ENCODE data around the gene HECTD1. TPM values are rescaled to one million over a fixed set of nuclear protein-coding genes. Genes with fewer than 3 reads are reported as not detected.
"Not testable (repeated sequence)": the region's sequence is repeated elsewhere in the genome, so short reads cannot be mapped to it uniquely, and the experiment has no call there.

HECTD1 gene
- polyA plus RNA-seq, 3 donors: 33.1 to 61.3 (median 50.0) TPM

- no peak overlapping the region for H3K27ac ChIP-seq (ENCODE audit: low read depth, low read length)
- 82 to 96% (median 94%) methylated on average over 6 of the region's 6 CpGs for WGBS, 3 donors
Measured at GRCh38 chr14:31125231-31125630, 82.4 kb downstream of the HECTD1 start.

DNA sequence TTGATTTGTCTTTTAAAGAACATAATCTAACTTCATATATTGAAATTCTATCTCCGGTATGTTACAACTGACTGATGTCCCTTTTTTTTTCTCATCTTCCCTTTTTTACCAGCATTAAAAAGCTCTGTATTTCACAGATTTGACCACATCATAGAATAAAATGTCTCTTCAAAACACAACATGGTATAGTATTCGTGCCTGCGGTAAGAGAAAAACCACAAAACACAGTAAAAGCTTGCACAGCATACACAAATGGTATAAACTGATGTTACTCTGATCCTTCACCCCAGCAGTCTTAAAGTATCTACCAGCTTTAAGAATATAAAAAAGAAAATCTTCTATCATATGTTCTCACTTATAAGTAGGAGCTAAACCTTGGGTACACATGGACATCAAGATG is 83.4 kb downstream of the HECTD1 start:
- H3K27ac ChIP-seq (ENCODE audit: low read depth, low read length): no peak overlapping the region
- WGBS, 3 donors: 87 to 93% (median 87%) methylated on average over 3 of the region's 3 CpGs

GRCh38 chr14:31122921-31123320 is 84.7 kb downstream of the HECTD1 start:
- no peak overlapping the region for H3K27ac ChIP-seq (ENCODE audit: low read depth, low read length)
- WGBS, 3 donors: 89 to 91% (median 90%) methylated on average over 4 of the region's 4 CpGs

- WGBS, 3 donors: 68 to 80% (median 74%) methylated on average over 8 of the region's 8 CpGs
- H3K27ac ChIP-seq (ENCODE audit: low read depth, low read length): no peak overlapping the region
Measured at GRCh38 chr14:31122098-31122611, 85.4 kb downstream of the HECTD1 start.

DNA sequence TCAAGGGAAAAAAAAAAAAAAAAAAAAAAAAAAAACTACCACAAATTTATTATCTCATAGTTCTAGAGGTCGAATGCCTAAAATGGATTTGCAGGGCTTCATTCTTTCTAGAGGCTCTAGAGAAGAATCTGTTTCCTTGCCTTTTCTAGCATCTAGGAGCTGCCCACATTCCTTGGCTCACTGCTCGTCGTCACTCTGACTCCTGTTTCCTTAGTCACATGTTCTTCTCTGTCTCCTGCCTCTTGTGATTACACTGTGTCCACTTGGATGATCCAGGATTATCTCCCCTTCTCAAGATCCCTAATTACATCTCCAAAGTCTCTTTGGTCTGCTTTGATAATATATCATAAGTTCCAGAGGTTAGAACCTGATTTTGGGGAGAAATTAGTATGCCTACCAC is 88.7 kb downstream of the HECTD1 start:
- WGBS, 3 donors: 84 to 85% (median 84%) methylated on average over 3 of the region's 3 CpGs
- no peak overlapping the region for H3K27ac ChIP-seq (ENCODE audit: low read depth, low read length)

DNA sequence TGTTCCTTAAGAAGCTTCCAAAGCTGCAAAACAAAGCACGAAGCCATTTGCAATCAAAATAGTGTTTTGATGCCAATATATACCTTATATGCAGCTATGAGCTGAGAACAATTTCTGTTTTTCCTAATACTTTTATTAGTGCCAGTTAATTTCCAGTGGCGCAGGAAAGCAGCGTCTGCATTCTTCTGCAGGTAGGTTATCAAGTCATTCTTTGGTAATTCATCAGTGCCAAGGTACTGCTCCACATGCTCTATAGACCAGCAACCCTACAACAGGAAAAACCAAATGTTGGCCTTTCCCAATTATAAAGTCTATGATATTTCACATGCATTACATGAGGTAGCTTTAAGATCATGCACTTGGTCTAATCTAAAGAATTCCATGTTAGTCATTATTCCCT is 93.8 kb downstream of the HECTD1 start:
- WGBS, 3 donors: 90 to 97% (median 97%) methylated on average over 3 of the region's 3 CpGs
- no peak overlapping the region for H3K27ac ChIP-seq (ENCODE audit: low read depth, low read length)

DNA sequence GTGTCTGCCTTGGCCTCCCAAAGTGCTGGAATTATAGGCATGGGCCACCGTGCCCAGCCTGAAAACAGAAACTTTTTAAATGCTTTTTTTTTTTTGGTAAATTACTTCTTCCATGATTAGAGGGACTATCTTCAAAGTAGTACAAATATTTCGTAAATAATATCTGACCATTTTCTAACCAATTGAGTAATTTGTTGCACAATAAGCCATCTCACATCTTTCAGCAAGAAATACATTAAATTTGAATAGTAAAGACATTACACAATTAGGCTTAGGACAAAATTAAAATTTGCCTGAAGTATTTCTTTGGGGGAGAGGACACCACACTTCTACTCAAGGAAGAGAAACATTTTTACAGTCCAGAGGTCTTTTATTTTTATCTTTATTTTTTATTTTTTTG is 96.7 kb downstream of the HECTD1 start:
- H3K27ac ChIP-seq (ENCODE audit: low read depth, low read length): no peak overlapping the region

DNA sequence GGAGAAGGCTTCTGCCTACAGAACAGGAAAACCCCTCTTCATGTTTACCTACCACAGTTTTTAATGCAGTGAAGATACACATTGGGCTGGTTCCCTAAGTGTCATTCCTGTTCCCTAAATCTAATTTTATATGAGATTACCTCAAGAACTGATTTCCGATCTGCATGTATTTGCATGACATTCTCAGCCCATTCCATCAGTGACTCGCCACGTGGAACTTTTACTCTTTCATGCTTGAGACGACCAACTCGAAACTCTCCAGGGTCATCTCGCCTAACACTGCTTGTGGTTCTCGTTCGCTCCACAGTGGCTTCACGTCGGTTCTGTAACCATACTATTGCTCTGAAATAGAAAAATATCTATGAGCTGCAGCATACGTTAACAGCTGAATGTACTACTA is 98.3 kb downstream of the HECTD1 start:
- 92 to 95% (median 93%) methylated on average over 11 of the region's 11 CpGs for WGBS, 3 donors
- H3K27ac ChIP-seq (ENCODE audit: low read depth, low read length): no peak overlapping the region

More for the DNA sequence above, 96.7 kb downstream of the HECTD1 start:
- WGBS, 3 donors: 70 to 94% (median 71%) methylated on average over 2 of the region's 2 CpGs

- no peak overlapping the region for H3K27ac ChIP-seq (ENCODE audit: low read depth, low read length)
- WGBS, 3 donors: 87 to 92% (median 91%) methylated on average over 3 of the region's 3 CpGs
Measured at GRCh38 chr14:31106768-31107167, 100.8 kb downstream of the HECTD1 start.

GRCh38 chr14:31097081-31097480 is 110.5 kb downstream of the HECTD1 start:
- WGBS, 3 donors: 94 to 100% (median 100%) methylated on average over 1 of the region's 1 CpG
- no peak overlapping the region for H3K27ac ChIP-seq (ENCODE audit: low read depth, low read length)

- H3K27ac ChIP-seq (ENCODE audit: low read depth, low read length): no peak overlapping the region
- 93 to 96% (median 96%) methylated on average over 6 of the region's 6 CpGs for WGBS, 3 donors
Measured at GRCh38 chr14:31096255-31096654, 111.3 kb downstream of the HECTD1 start.

- WGBS, 3 donors: 96 to 98% (median 97%) methylated on average over 8 of the region's 8 CpGs
- H3K27ac ChIP-seq (ENCODE audit: low read depth, low read length): not testable (repeated sequence)
Measured at GRCh38 chr14:31095817-31096216, 111.8 kb downstream of the HECTD1 start.

GRCh38 chr14:31093884-31094839 is 113.4 kb downstream of the HECTD1 start:
- 88 to 95% (median 94%) methylated on average over 10 of the region's 10 CpGs for WGBS, 3 donors
- H3K27ac ChIP-seq (ENCODE audit: low read depth, low read length): not testable (repeated sequence)

GRCh38 chr14:31092160-31092708 is 115.4 kb downstream of the HECTD1 start:
- WGBS, 3 donors: 51 to 92% (median 88%) methylated on average over 2 of the region's 2 CpGs
- H3K27ac ChIP-seq (ENCODE audit: low read depth, low read length): no peak overlapping the region

DNA sequence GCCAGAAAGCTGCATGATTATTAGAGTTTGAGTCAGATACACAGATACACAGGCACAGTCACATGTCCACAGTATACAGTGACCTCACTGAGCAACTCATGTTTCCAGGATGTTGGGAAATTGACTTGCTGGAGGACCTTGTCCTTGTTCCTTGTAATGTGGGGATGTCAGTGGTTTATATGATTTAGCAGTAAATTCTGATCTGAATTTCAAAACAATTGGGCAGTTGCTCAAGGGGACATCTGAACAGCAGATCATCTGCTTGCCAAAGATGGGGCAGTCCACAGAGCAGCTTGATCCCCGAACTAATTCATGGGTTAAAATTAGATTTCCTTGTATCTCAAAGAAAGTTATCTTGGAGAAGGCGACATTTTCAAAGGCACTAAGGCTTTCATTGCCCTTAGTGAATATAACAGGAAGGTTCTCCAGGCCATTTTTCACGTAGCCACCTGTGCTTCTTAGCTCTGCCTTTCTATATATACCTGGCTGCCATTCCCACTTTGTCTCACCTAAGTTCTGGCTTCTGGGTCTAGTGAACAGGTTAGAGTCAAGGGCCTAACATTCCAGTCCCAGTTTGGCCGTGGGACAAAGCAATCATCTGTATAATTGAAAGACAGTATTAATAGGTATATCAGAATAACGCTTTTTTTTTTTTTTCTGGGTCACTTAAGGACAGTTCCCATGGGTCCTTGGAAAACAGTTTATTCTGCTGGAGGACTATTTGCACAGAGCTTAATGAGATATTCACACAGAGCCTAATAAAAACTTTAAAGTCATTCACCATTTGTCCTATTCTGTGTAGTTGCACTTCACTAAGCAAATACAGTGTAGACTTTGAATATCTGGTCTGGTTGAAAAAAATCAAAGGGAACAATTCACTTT is 116.5 kb downstream of the HECTD1 start:
- WGBS, 3 donors: 38 to 65% (median 60%) methylated on average over 5 of the region's 5 CpGs
- H3K27ac ChIP-seq (ENCODE audit: low read depth, low read length): no peak overlapping the region

GRCh38 chr14:31086466-31086865 is 121.1 kb downstream of the HECTD1 start:
- 79 to 95% (median 87%) methylated on average over 9 of the region's 9 CpGs for WGBS, 3 donors

GRCh38 chr14:31085027-31085426 is 122.6 kb downstream of the HECTD1 start:
- WGBS, 3 donors: 95 to 100% (median 100%) methylated on average over 3 of the region's 3 CpGs
- H3K27ac ChIP-seq (ENCODE audit: low read depth, low read length): no peak overlapping the region

More at GRCh38 chr14:31086466-31086865, 121.1 kb downstream of the HECTD1 start:
- not testable (repeated sequence) for H3K27ac ChIP-seq (ENCODE audit: low read depth, low read length)

- H3K27ac ChIP-seq (ENCODE audit: low read depth, low read length): no peak overlapping the region
- WGBS, 3 donors: 87 to 88% (median 88%) methylated on average over 5 of the region's 5 CpGs
Measured at GRCh38 chr14:31084385-31084784, 123.2 kb downstream of the HECTD1 start.
